Measurements from ENCODE around the gene ZCCHC8. TPM values are rescaled to one million over a fixed set of nuclear protein-coding genes. Genes with fewer than 3 reads are reported as not detected.
"Not testable (repeated sequence)": the region's sequence is repeated elsewhere in the genome, so short reads cannot be mapped to it uniquely, and the experiment has no call there.

Gene ZCCHC8
- total and polyA plus RNA-seq, 8 donors, result 8.6 to 23.7 (median 10.6) TPM

- no peak for FAIRE-seq
- H3K4me3 ChIP-seq, result no peak overlapping the region
These were observed 63.0 kb downstream of the ZCCHC8 start for GRCh38 chr12:122437656-122438121.

DNA sequence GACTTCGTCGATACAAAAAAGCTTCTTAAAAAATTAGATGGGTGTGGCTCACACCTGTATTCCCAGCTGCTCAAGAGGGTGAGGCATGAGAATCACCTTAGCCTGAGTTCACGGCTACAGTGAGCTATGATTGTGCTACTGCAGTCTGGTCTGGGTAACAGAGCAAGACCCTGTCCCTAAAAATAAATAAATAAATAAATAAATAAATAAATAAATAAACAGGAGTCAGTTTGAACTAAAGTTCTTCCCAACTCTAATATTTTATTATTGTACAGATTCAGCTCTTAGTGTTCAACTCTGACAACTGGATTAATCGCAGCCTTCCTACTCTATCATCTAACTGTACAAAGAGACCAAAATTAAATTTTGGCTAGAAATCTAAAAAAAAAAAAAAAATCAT, 65.5 kb downstream of the ZCCHC8 start:
- WGBS, 2 donors, result 90 to 93% methylated on average over 4 of the region's 4 CpGs
- TF ChIP-seq CTCF (IDR thresholded peaks at IDR 0.05), result no peak
- H3K27ac ChIP-seq, result no peak overlapping the region
- H3K36me3 ChIP-seq, result no peaks in the 10 kb centered on the region
- no peaks in the 10 kb centered on the region for H3K4me1 ChIP-seq
- ATAC-seq, result no peak
- H3K4me3 ChIP-seq, result no peak overlapping the region
- no peak for FAIRE-seq
- no peaks in the 10 kb centered on the region for H3K27me3 ChIP-seq
- no peak for DNase-seq
- intact Hi-C loops (cut with DNase I), result no loop called here
- no peaks in the 10 kb centered on the region for H3K9me3 ChIP-seq

More at GRCh38 chr12:122437656-122438121, 63.0 kb downstream of the ZCCHC8 start:
- ATAC-seq, result peak; percentile 66 to 93 (median 88)
- no peaks in the 10 kb centered on the region for H3K4me1 ChIP-seq
- H3K9me3 ChIP-seq, result no peaks in the 10 kb centered on the region
- no peak for TF ChIP-seq CTCF (IDR thresholded peaks at IDR 0.05)
- H3K27me3 ChIP-seq, result no peaks in the 10 kb centered on the region
- no peak overlapping the region for H3K27ac ChIP-seq
- intact Hi-C loops (cut with DNase I), result no loop called here
- peak in 3 of 6 donors; percentile 38 to 66 (median 59) for DNase-seq
- WGBS, 2 donors, result 55 to 57% methylated on average over 8 of the region's 8 CpGs
- no peaks in the 10 kb centered on the region for H3K36me3 ChIP-seq

- H3K4me3 ChIP-seq; H3K27me3 ChIP-seq; DNase-seq; FAIRE-seq; H3K9me3 ChIP-seq; ATAC-seq; H3K27ac ChIP-seq; intact Hi-C loops (cut with DNase I); H3K36me3 ChIP-seq; H3K4me1 ChIP-seq: not testable (repeated sequence)
- 95 to 98% methylated on average over 5 of the region's 5 CpGs for WGBS, 2 donors
These were observed 71.7 kb downstream of the ZCCHC8 start for GRCh38 chr12:122429043-122429442.

GRCh38 chr12:122427403-122427802, 73.3 kb downstream of the ZCCHC8 start:
- ATAC-seq (no peak), FAIRE-seq (no peak), DNase-seq (no peak)
- Histone ChIP-seq H3K27me3 (no peaks in the 10 kb centered on the region), H3K4me3 (no peak overlapping the region), H3K27ac (no peak overlapping the region), H3K9me3 (no peaks in the 10 kb centered on the region), H3K36me3 (no peaks in the 10 kb centered on the region), H3K4me1 (no peaks in the 10 kb centered on the region)
- 98 to 99% methylated on average over 9 of the region's 9 CpGs for WGBS, 2 donors
- intact Hi-C loops (cut with DNase I), result no loop called here
- TF ChIP-seq CTCF (IDR thresholded peaks at IDR 0.05), result no peak

DNA sequence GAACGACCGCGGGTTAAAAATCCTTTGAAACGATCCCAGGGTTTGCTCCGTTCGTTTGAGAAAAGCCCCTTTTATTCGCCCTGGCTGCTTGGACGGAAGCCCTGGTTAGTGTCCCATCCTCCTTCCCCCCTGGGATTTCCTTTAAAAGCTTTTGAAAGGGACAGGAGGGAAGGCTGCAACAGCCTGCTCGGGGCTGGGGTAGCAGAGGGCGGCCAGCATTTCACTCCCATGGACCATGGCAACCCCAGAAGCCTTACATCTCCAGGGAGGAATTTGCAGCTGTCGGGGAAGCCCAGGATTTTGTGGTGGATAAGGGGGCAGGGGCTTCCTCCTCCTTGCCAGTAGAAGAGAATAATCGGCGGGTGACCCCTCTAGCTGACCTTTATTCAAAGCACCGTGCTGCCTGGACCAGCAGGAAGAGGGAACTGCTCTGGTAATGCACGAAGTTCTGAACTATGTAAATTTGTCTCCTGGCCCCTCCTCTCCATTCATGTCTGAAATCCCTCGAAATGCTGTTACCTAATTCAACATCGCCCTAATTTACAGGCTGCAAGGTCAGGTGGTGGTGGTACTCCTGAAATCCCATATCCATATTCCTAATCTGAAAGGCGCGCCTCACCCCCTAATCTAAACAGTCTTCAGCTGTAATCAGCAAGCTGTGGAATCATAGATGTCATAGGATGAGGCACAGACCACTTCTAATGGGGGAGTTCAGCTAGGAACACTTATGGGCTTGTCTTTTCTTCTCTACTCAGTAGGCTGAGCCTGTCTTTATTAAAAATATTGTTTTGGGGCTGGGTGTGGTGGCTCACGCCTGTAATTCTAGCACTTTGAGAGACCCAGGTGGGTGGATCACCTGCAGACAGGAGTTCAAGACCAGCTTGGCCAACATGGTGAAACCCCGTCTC, 77.2 kb downstream of the ZCCHC8 start:
- DNase-seq (peak in 2 of 6 donors; percentile 15 to 28), FAIRE-seq (no peak), ATAC-seq (peak in 2 of 4 donors; percentile 24 to 25)
- Histone ChIP-seq H3K36me3 (no peaks in the 10 kb centered on the region), H3K4me3 (peak overlapping the region; percentile 6 to 96 (median 71)), H3K27ac (peak overlapping the region; percentile 66 to 87 (median 78)), H3K27me3 (no peaks in the 10 kb centered on the region), H3K4me1 (peaks cover 14 to 20% (median 16%) of the 10 kb centered on the region in 3 donors), H3K9me3 (no peaks in the 10 kb centered on the region)
- WGBS, 2 donors, result 13 to 14% methylated on average over 21 of the region's 21 CpGs
- no peak for TF ChIP-seq CTCF (IDR thresholded peaks at IDR 0.05)
- intact Hi-C loops (cut with DNase I), result no loop called here

Measured in pancreas (tissue), 10 donors.